Measurements from ENCODE around the gene MOCOS.

The MOCOS gene

DNA sequence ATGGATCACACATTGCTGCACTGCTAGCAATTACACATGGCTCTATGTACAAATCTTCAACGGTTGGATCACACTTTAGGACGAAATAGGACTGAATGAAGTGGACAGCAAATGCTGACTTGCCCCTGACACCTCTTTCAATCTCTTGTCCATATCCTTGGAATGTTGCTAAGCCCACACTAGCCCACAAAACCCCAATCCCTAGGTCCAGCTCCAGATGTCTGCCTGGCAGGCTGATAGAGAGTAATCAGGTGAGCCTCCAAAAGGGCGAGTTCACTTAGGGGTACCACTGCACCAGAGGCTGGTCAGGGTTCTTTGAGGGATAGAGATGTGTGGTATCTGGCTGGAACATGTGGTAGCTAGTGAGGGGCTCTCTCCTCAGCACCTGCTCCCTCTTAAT, 91.7 kb downstream of the MOCOS start:
- DNase-seq: no peak

DNA sequence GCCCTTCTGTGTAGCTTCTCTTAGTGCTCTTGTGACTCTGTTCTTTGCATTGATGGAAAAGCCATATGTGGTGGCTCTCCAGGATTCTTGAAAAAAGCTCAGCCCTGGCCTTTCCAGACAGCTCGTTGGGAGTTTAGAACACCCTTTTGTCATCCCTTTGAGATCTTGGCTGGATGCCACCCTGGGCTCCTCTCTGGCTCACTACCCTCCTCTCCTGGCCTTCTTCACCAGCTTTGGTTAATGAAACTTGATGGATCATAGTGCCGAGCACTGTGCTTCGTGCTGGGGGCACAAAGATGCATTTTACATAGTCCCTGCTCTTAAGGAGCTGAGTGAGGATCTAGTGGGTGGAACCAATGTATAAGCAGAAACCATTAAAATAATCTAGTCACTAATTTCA, 94.6 kb downstream of the MOCOS start:
- DNase-seq: no peak

GRCh38 chr18:36283448-36283847, 96.2 kb downstream of the MOCOS start:
- no peak for DNase-seq

DNA sequence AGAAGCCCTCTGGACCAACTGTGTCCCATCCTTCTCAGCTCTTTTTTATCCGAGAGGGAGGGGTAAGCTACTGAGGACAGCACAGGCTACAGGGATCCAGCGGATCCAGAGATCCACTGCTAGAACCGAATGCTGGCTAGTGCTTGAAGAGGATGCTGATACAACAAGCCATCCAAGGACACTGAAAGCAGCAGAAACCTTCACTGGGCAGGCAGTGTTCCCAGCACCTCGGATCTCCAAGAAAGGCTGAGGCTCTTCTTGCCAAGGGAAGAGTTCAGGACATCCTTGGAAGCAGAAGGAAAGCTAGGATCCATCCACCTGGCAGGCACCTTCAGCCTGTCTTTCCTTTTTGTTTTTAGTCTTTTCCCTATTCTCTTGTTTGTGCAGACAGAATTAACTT, 97.0 kb downstream of the MOCOS start:
- DNase-seq: no peak

DNA sequence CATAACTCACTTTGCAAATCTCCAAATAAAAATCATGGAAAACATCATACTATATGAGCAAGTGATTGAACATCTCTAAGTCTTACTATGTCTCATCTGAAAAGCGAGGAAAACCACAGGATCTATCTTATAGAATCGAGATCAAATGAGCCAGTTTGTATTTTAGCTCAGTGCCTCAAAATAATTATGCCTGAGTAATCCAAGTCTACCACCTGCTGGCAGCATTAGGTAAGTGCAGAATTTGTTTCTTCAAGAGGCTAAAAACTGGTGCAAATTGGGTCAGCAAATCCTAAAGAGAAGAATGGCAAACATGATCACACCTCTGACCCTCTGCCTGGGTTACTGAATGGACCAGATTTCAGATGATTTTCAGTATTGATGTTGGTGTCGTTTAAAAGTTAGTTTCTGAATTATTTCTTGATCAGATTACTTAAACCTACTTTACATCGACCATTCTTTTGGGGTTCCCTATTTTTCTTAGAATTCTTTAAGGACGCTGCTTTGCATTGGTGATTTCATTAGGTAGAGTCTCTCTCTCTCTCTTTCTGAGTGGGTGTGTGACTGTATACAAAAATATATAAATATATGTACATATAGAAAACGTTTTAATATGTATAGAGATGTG, 97.5 kb downstream of the MOCOS start:
- peak; percentile 67 for DNase-seq

GRCh38 chr18:36287653-36288052, 100.4 kb downstream of the MOCOS start:
- no peak for DNase-seq

GRCh38 chr18:36288689-36289088, 101.4 kb downstream of the MOCOS start:
- DNase-seq: no peak

DNA sequence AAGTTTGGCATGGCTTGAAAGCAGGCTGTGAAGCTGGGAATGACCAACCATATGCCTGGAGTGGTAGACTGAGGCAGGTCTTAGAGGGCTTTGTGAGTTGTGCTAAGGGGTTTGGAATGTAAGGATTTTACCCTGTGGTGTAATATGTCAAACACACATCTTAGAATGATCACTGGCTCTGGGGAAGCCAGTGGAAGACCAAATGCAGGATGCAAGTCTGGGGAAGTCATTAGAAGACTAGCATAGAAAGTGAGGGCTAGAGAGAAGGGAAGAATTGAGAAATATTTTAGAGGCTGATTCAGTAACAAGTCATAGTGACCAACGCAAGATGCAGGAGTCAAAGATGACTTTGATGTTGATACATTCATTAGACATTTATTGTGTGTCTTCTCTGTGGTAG, 106.7 kb downstream of the MOCOS start:
- no peak for DNase-seq

GRCh38 chr18:36295214-36295613, 107.9 kb downstream of the MOCOS start:
- DNase-seq: no peak

GRCh38 chr18:36295880-36296301, 108.6 kb downstream of the MOCOS start:
- DNase-seq: no peak

- DNase-seq: no peak
Measured at GRCh38 chr18:36296650-36297416, 109.5 kb downstream of the MOCOS start.

DNA sequence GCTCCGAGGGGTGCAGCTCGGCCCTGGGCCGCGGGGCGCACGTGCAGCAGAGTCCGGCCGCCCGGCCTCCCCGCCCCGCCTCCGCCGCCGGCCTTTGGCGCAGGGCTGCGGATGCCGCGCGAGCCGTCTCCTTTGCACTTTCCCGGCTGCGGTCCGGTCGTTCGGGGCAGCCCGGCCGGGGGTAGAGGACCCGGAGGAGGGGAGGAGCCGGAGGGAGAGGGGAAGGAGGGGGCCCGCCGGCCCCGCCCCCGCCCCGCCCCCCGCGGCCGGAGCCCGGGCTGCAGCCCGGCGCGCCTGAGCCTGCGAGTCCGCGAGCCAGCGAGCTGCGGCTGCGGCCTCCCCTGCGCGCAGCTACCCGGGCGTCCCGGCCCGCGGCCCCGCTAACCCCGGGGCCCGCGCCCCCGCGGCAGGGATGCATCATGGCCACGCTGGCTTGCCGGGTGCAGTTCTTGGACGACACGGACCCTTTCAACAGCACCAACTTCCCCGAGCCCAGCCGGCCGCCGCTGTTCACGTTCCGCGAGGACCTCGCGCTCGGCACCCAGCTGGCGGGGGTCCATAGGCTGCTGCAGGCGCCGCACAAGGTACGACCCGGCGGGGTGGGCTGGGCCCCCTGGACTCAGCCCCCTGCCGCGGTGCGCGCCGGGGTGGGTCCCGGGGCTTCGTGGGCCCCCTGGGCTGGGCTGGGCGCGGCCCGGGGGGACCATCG, 110.3 kb downstream of the MOCOS start, which contains the start of gene FHOD3:
TSS of gene FHOD3 (plus strand) at position 297 of the 709 bp plus-strand sequence. CDS start at position 420, 123 bp downstream.
- peak; percentile 23 for DNase-seq

DNA sequence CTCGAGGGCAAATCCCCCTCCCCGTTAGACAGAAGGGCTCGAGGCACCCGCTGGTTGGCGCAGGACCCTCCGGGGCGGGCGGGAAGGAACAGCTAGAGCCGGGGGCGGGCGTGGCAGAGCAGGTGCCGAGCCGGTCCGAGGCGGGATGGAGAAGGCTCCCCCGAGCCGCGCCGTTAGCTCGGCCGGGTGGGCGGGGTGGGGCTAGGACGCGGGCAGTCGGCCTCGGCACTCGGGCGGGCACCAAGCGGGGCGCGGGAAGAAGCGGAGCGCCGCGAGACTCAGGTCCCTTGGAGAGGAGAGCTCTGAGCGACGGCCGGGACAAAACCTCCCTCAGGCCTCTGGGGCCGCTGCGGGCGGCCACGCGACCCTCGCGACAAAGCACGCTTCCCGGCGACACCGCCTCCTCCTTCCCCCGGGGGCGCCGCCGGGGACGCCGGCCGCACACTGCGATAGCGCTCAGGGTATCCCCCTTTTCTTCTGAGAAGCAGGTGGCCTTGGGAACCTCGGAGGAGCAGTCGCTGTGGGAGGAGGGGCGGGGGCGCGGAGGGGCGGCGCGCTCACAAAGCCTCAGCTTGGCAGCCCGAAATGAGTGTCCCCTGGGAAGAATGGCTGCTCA, 110.9 kb downstream of the MOCOS start:
- no peak for DNase-seq

GRCh38 chr18:36299015-36299414, 111.7 kb downstream of the MOCOS start:
- DNase-seq: no peak

DNA sequence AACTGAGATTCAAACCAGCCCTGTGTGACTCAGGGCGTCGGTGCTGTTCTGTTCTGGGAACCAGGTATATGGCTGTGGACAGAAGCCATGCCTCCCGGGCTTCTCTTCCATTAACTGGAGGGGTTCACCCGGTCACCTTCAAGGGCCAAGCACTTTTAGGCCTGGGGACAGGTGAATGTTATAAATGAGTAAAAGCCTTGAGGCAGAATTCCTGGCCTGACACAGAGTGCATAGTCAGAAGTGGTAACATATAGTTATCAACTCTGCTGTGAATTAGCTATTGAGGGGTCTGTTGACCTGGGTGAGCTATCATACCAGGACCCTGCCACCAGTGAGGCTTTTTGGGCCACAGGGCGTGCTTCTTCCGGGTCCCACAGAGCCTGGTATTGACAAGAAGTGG, 112.9 kb downstream of the MOCOS start:
- no peak for DNase-seq

GRCh38 chr18:36301884-36302283, 114.6 kb downstream of the MOCOS start:
- DNase-seq: no peak

- DNase-seq: no peak
Measured at GRCh38 chr18:36302676-36303075, 115.4 kb downstream of the MOCOS start.

DNA sequence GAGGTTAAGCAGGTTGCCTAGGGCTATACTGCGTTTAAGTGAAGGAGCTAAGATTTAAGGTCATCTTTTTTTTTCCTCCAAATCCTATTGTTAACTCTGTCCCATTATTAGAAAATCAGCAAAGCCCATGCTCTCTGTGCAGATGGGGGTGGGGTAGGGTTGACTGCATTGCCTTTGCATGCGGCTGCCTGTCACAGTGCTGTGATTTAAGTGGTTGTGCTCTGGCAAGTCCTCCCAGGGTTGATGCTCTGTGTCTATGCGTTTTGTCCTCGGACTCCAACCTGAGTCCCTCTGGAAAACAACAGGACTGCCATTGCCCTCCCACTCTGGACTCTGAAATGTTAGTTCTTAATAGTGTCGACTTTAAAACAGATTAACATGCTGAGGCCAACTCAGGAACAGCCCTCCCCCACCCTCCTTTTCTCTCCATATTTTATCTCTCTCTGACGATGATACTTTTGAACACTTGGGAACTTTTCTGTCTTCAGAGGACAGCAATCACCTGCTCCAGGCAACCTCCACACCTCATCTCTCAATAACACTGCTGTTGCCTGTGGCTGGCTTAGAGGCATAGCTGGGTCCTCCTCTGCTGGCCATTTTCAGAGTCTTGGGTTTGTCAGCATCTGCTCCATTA, 116.0 kb downstream of the MOCOS start:
- DNase-seq: no peak

DNA sequence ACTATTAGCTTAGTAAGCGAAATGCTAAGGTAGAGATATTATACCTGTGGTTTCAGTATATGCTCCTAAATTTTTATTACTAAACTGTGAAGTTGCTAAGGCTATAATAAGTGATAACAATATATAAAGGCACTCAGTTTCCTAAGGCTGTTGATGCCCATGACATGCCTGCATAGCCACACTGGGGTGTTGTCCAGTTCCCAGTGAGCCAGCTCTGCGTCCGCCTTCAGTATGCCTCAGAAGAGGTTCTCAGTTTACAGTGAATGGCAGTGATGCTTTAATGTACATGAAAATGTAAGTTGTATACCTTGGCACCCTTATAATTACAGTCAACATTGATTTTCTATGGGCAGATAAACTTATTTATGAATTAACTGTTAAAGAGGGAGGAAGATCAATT, 117.4 kb downstream of the MOCOS start:
- DNase-seq: no peak

- DNase-seq: no peak
Measured at GRCh38 chr18:36305375-36305774, 118.1 kb downstream of the MOCOS start.

DNA sequence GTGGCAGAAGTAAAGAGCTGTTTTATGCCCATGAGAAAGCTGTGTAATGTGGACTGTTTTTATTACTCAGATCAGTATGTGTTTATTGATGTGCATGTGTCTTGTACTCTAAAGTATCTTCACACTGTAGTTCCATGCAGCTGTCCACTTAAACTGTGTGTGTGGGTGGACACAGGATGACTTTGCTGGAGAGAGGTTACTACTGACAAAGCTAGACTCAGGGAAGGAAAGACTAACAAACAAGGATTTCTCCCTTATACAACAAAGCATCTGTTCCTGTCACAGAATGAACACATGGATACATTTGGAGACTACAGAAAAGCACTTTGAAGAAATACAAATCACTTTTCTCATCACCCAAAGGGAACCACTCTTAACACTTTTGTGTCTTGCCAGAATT, 120.2 kb downstream of the MOCOS start:
- DNase-seq: no peak

- DNase-seq: no peak
Measured at GRCh38 chr18:36308711-36309435, 121.6 kb downstream of the MOCOS start.
